ENCODE measurements around the gene DEK.
"Not testable (repeated sequence)": the region's sequence is repeated elsewhere in the genome, so short reads cannot be mapped to it uniquely, and the experiment has no call there.

DEK gene

DNA sequence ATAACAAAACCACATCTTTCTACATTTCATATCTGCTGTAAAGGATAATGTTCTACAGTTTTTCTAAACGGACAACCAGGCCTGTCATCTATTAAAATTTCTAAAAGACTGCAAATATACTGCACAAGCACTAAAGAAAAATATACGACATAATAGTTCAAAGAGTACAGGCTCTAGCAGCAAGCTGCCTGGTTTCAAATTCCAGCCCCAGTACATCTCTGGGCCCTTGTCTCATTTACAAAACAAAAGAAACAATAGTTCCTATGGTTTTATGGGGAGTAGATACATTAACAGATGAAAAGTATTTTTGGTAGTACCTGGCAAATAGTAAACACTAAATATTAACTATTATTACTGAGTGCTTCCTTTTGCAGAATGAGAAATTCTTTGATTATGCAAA, 24.1 kb downstream of the DEK start:
- DNase-seq (ENCODE audit: low spot score), result no peak

DNA sequence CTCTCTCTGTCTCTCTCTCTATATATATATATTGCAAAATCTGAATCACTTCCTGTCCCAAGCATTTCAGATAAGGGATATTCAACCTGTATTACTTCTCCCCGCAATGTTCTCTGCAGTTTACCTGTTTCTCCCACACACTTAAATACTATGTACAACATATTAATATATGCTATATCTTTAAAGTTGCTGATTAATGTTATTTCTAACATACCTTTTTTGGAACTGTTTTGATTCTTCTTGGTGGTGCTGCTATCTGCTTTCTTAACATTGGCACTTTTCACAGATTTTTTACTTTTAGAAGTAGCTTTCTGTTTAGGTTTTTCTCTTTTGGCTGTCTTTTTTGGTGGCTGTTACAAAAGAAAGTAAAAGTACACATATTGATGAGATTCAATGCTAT, 27.2 kb downstream of the DEK start:
- no peak for DNase-seq (ENCODE audit: low spot score)

DNA sequence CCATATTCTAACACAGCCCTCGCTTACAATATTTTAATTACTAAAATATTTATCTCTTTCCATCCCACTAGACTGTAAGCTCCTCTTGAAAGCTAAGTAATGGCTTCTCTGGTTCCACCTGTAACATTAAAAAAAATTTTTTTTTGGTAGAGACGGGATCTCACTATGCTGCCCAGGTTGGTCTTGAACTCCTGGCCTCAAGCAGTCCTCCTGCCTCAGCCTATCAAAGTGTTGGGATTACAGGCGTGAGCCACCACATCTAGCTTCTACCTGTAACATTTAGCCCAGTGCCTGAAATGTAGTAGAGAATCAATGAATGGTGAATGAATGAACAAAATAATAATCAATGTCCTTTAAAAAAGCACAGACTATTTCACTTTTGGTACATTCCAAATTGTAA, 28.8 kb downstream of the DEK start:
- DNase-seq (ENCODE audit: low spot score), result no peak

DNA sequence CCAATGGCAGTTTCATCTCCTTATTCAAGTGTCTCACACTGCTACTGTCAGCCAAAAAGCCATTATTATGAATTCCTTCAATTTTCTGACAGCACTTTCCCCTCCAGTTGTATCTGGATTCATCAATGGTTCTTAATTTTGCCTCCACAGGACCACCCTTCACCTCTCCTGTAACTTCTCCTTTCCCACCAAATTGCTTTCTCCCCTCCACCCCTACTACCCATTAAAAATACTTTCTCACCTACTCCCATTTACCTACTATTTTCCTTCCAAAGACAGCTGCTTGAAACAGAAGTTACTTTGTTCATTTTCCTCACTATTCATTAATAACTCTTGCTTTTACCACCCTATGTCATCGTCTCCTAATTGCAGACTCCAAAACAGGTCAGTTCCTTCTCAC, 29.8 kb downstream of the DEK start:
- DNase-seq (ENCODE audit: low spot score), result no peak

DNA sequence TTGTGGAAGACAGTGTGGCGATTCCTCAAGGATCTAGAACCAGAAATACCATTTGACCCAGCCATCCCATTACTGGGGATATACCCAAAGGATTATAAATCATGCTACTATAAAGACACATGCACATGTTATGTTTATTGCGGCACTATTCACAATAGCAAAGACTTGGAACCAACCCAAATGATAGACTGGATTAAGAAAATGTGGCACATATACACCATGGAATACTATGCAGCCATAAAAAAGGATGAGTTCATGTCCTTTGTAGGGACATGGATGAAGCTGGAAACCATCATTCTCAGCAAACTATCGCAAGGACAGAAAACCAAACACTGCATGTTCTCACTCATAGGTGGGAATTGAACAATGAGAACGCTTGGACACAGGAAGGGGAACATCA, 30.6 kb downstream of the DEK start:
- not testable (repeated sequence) for DNase-seq (ENCODE audit: low spot score)

DNA sequence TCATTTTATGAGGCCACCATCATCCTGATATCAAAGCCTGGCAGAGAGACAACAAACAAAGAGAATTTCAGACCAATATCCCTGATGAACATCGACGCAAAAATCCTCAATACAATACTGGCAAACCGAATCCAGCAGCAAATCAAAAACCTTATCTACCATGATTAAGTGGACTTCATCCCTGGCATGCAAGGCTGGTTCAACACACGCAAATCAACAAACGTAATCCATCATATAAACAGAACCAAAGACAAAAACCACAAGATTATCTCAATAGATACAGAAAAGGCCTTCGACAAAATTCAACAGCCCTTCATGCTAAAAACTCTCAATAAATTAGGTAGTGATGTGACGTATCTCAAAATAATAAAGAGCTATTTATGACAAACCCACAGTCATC, 32.5 kb downstream of the DEK start:
- not testable (repeated sequence) for DNase-seq (ENCODE audit: low spot score)

DNA sequence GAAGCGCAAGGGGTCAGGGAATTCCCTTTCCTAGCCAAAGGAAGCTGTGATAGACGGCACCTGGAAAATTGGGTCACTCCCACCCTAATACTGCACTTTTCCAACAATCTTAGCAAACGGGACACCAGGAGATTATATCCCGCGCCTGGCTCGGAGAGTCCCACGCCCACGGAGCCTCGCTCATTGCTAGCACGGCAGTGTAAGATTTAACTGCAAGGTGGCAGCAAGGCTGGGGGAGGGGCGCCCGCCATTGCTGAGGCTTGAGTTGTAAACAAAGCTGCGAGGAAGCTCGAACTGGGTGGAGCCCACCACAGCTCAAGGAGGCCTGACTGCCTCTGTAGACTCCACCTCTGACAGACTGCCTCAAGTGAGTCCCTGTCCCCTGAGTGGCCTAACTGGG, 35.7 kb downstream of the DEK start:
- DNase-seq (ENCODE audit: low spot score), result not testable (repeated sequence)

DNA sequence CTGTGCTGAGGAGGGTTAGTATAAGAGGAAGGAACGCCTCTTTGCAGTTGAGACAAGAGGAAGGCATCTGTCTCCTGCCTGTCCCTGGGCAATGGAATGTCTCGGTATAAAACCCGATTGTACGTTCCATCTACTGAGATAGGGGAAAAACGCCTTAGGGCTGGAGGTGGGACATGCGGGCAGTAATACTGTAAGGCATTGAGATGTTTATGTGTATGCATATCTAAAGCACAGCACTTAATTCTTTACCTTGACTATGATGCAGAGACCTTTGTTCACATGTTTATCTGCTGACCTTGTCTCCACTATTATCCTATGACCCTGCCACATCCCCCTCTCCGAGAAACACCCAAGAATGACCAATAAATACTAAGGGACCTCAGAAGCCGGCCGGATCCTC, 37.2 kb downstream of the DEK start:
- not testable (repeated sequence) for DNase-seq (ENCODE audit: low spot score)

DNA sequence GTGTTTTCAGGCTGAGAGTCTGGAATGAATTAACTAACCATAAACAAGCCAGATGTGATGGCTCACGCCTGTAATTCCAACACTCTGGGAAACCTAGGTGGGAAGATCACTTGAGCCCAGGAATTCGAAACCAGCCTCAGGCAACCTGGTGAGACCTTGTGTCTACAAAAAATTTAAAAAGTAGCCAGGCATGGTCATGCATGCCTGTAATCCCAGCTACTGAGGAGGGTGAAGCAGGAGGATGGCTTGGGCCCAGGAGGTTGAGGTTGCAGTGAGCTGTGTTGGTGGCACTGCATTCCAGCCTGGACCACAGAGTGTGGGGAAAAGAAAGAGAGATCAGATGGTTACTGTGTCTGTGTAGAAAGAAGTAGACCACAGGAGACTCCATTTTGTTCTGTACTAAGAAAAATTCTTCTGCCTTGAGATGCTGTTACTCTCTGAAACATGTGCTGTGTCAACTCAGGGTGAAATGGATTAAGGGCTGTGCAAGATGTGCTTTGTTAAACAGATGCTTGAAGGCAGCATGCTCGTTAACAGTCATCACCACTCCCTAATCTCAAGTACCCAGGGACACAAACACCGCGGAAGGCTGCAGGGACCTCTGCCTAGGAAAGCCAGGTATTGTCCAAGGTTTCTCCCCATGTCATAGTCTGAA, 37.8 kb downstream of the DEK start:
- not testable (repeated sequence) for DNase-seq (ENCODE audit: low spot score)

DNA sequence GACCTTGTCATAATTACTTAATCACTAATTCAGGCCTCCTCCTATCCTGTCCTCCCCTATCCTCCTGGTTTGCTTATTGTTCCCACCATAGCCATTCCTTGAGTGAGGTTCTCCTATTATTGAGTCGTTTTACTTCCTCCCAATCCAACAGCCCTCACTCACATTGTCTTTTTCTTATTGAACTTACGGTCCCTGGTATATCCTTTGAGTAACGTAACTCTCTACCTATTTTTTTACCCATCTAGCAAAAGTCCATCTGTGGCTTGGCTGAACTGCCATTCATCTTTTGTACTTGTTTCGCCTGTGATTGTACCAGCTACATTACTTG, 43.1 kb downstream of the DEK start:
- no peak for DNase-seq (ENCODE audit: low spot score)

DNA sequence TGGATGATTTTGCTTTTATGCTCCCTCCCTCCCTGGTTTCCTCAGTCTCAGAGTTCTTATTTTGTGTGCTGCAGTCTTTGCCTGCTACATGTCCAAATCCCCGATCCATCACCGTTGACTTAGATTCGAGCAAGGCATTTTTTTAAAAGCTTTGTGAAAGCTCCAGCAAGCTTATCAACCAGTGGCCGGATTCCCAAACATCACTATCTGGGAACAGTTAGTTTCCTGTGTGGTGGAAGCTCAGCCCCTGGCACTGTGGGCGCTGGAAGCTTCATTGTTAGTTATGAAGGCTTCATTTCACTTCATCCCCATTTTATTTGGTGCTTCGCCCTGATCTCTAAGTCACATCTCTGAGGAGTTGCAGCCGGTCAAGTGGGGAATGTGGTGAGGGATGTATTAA, 44.7 kb downstream of the DEK start:
- no peak for DNase-seq (ENCODE audit: low spot score)

DNA sequence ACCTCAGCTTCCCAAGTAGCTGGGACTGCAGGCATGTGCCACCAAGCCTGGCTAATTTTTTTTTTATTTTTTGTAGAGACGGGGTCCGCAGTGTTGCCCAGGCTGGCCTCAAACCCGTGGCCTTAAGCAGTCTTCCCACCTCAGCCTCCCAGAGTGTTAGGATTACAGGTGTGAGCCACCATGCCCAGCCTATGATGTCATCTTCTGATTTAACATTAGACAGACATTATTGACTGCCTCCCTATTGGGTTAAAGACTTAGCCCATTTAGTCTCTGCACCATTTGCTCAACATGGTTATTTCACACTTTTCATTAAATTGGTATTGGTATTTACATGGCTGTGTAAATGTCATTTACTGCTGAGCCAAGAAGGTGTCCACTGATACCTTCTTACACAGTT, 46.1 kb downstream of the DEK start:
- no peak for DNase-seq (ENCODE audit: low spot score)

DNA sequence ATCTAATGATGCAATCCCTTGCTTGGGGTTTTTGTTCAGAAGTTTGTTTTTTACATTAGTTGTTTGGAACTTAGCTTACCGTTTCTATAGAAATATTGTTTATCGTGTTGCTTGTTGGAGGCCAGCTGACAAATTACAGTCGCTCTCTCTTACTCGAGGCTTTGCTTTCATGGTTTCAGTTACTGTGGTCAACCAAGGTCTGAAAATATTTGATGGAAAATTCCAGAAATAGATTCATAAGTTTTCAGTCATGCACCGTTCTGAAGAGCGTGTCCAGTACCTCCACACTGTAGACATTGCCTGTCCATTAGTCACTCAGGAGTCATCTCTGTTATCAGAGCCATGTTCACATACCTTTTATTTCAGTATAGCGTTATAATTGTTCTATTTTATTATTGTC, 47.9 kb downstream of the DEK start:
- DNase-seq (ENCODE audit: low spot score), result no peak

DNA sequence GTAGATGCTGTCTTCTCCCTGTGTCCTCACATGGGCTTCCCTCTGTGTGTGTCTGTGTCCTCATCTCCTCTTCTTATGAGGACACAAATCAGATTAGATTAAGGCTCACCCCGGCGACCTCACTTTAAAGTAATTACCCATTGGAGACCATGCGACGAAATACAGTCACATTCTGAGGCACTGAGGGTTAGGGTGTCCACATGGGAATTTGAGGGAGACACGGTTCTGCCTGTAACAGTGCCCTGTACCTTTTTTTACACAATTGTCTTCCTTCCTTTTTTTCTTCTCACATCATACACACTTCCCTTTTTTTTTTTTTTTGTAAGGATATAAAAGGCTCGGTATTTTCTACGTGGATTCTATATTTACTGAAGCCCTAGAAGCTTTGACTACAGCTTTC, 48.9 kb downstream of the DEK start:
- DNase-seq (ENCODE audit: low spot score), result no peak

DNA sequence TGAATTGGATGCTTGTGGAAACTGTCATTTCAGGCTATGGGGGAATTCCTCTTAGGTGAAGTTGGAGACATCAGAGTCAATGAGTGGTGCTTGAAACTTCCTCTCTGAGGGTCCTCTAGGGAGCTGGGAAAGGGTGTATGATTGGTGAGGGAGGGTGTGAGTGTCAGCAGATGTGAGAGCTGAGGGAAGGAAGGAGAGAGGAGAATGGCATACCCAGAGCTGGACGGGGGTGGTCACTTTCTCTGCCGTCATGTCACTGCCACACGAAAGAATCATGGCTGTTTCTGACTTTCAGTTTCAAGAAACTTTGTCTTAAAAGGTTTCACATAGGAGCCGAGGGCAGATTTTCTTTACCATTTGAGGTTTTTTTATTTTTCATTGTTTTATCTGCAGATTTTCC, 50.3 kb downstream of the DEK start:
- DNase-seq (ENCODE audit: low spot score), result no peak

DNA sequence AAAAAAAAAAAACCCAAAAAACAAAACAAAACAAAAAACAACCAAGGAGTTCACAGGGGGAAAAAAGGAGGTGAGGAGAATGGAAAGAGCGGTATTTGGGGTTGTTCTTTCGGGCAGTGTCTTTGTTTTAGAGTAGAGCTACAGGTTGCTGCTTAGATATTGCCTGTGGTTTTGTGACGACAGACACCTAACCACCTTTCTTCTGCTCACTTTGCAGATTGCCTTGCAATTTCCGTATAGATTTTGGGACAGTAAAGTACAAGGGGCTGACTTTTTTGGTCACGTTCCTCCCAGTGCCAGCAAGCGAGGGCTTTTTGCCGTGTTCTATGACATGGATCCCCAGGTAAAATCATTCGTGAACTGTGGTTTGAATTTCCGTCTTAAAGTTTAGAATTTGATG, 50.9 kb downstream of the DEK start:
- no peak for DNase-seq (ENCODE audit: low spot score)

DNA sequence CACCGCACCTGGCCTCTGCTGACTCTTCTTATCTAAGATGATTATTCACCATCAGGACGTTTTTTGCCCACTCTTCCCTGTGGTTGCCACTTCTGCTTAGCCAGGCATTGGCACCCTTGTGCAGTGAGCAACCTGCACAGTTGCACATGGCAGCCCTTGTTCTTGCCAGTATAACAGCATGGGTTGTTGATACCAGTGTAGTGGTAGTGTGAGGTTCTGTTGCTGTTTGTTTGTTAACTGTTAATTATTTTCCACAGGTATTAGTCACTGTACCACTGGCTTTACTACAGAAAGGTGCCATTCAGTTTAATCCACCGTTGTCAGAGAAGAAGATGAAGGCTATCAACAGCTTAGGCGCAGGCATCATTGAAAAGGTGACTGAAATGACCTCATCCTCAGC, 52.1 kb downstream of the DEK start:
- no peak for DNase-seq (ENCODE audit: low spot score)

DNA sequence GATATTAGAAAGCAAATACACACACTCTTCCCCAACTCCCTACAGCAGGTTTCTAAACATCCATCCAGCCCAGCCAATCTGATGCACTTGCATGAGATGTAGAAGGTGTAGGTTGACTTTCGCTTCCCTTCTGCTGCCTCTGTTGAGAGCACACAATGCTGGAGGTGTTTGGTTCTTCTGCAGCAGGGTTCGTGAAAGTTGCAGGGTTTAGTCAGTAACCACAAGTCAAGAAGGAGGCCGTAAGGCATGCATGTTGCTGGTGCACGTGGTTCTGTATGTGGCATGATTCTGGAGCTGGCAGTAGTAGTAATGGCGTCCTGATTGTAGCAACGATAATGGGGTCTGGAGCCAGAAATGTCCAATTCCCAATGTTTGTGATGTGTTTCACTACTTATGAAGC, 53.0 kb downstream of the DEK start:
- DNase-seq (ENCODE audit: low spot score), result no peak

DNA sequence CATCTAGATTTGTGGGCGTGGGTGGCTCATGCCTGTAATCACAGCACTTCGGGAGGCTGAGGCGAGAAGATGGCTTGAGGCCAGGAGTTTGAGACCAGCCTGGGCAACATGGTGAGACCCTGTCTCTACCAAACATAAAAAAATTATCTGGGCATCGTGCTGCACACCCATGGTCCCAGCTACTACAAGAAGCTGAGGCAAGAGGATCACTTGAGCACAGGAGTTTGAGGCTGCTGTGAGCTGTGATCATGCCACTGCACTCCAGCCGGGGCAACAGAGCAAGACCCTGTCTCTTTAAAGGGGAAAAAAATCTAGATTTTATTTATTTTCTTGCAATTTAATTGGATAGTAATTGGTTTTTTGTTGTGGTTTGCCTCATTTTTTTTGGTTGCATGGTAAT, 53.6 kb downstream of the DEK start:
- DNase-seq (ENCODE audit: low spot score), result no peak

DNA sequence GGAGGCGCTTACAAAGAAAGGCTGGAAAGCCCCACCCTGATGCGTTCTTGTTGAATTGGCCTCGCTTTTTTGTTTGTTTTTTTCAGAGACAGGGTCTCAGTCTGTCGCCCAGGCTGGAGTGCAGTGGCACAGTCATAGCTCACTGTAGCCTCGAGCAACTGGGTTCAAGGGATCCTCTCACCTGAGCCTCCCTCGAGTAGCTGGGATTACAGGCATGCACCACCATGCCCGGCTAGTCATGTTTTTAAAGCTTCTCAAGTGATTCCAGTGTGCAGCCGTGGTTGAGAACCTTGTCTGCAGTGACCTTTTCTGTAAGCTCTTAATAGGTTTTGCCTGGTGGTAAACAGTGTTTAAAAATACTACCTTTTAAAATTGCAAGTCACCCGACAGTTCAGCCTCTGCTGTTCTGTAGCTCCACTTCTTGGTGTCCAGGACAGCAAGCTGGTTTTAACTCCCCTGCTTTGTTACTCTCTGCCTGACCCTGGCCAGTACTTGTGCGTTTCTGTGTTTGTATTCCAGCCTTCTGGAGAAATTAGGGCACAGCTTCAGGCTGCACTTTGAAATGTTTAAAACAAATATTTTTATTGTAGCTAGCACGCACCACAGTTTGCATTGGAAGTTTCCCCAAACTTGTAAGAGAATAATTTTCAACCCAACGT, 54.7 kb downstream of the DEK start:
- DNase-seq (ENCODE audit: low spot score), result no peak

DNA sequence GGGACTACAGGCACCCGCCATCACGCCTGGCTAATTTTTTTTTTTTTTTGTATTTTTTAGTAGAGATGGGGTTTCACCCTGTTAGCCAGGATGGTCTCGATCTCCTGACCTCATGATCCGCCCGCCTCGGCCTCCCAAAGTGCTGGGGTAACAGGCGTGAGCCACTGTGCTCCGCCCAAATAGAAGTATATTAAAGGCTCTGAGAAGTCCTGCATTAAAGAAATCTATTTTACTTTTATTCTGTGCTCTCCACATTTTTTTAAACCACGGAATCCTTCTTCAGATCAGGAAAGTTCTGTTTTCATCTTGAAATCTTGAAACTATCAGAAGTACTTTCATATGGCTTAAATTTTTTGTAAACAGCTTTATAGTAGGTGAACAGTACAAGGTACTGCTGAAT, 55.6 kb downstream of the DEK start:
- not testable (repeated sequence) for DNase-seq (ENCODE audit: low spot score)

DNA sequence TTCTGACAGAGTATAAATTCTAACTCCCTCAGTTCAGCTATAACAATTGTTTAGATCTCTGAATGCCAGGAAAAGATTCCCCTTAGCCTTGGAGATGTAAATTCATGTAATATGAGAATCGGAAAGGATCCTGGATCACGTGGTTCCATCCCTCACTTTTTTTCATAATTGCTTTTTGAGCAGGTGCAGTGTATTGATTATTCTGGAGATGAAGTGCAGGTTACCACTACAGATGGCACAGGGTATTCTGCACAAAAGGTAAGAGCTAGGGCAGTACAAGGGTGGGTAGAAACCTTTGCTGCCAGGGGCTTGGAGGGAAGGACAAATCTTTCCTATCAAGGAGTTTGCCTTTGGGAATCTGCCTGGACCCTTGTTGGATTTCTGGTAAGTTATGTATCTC, 56.4 kb downstream of the DEK start:
- DNase-seq (ENCODE audit: low spot score), result no peak

DNA sequence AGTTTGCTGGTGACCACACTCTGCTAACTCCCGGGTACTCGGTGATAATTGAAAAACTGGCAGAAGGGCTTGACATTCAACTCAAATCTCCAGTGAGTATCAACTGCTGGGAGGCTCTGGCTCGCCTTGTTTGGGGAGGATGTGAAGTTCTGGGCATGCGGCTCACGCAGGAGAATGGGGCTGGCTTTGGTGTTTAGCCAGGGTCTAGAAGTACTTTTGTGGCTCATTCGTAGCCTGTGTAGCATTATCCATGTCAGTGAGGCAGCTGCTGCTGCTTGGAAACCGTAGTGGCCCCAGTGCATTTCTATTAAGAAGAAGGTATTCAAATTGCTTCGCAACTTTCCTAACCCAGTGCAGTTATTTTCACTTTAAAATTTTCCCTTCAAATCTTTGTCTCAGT, 56.9 kb downstream of the DEK start:
- no peak for DNase-seq (ENCODE audit: low spot score)

DNA sequence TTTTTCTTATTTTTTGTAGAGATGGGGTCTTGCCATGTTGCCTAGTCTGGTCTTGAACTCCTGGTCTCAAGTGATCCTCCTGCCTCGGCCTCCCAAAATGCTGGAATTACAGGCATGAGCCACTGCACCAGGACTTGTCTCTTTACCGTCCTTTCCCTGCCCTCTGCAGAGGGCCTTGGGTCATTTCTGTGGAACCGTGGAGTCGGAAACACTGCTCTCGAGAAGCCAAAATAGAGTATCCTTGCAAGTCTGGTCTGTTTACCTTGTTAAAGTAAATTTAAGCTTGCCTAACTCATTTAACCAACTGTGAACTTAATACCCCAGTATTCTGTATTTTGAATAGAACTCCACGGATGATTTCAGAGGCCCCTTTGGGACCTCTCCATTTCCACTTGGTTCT, 57.7 kb downstream of the DEK start:
- DNase-seq (ENCODE audit: low spot score), result no peak

DNA sequence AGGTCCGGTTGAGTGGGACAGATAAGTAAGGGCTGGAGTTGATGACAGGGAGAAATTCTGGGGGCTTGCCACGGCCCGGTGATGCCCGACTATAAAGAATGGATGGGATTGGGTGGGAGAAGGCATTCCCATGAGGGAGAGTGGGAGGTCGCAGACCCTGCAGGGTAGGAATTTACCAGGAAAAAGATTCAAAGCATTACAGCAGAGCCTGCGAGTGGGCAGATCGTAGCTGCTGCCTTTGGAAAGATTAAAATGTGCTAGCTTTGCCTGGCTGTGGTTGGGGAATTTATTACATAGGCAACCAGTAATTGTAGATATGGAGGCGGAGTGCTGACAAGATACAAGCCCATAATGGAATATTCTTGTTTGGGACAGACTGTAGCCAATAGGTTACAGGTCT, 59.6 kb downstream of the DEK start:
- no peak for DNase-seq (ENCODE audit: low spot score)

Data from CD4-positive, alpha-beta T cell treated with Interleukin-15 for 4 hours (primary cell).